Epithelial cell of proximal tubule (primary cell): ENCODE results near the gene TBC1D16. TPM values are rescaled to one million over a fixed set of nuclear protein-coding genes. Genes with fewer than 3 reads are reported as not detected.
A peak's percentile ranks its signal among the peaks of the same experiment; 100 is the strongest.

Source experiments
- DNase-seq: peaks from one replicate; pipeline ENCODE4 v3.0.0-alpha.2; 2011; ENCODE audit warnings: low read depth
- H3K4me3 ChIP-seq: 2 replicates; pipeline ENCODE4 v1.5.1; 2011; ENCODE audit warnings: low read depth, mild to moderate bottlenecking, low read length
- CTCF ChIP-seq: conservative IDR thresholded peaks from 2 replicates; pipeline ENCODE4 v1.5.1; 2012; ENCODE audit warnings: low read depth, mild to moderate bottlenecking, low read length
- total RNA-seq: library from RNA; depleted of rRNA; stranded (reverse); fragments of >200 nt; gene quantifications from 2 replicates; pipeline ENCODE4 v1.2.3, GENCODE V29; 2015

The TBC1D16 gene
- total RNA-seq, 1 donor from 2014 or later, result 19.9 TPM

- peak; percentile 89 for TF ChIP-seq CTCF
- H3K4me3 ChIP-seq, result no peak overlapping the region
- DNase-seq, result no peak
These were observed 27.3 kb downstream of the TBC1D16 start for GRCh38 chr17:80008383-80008840.

- no peak overlapping the region for H3K4me3 ChIP-seq
- no peak for TF ChIP-seq CTCF
- no peak for DNase-seq
These were observed 27.7 kb downstream of the TBC1D16 start for GRCh38 chr17:80007939-80008338.

- DNase-seq, result no peak
- H3K4me3 ChIP-seq, result no peak overlapping the region
- no peak for TF ChIP-seq CTCF
These were observed 28.6 kb downstream of the TBC1D16 start for GRCh38 chr17:80006811-80007752.

- peak overlapping the region; percentile 60 for H3K4me3 ChIP-seq
- no peak for TF ChIP-seq CTCF
- DNase-seq, result no peak
These were observed 29.3 kb downstream of the TBC1D16 start for GRCh38 chr17:80006339-80006720.

GRCh38 chr17:80005360-80006338 lies 30.0 kb downstream of the TBC1D16 start:
- peak overlapping the region; percentile 60 for H3K4me3 ChIP-seq
- DNase-seq, result no peak
- TF ChIP-seq CTCF, result peak; percentile 97

GRCh38 chr17:80003969-80004368 lies 31.7 kb downstream of the TBC1D16 start:
- TF ChIP-seq CTCF, result no peak
- DNase-seq, result no peak
- H3K4me3 ChIP-seq, result no peak overlapping the region
